ENCODE data around the gene MEN1. TPM values are rescaled to one million over a fixed set of nuclear protein-coding genes. Genes with fewer than 3 reads are reported as not detected.

The MEN1 gene
- polyA plus RNA-seq, 3 donors, result 9.4 to 26.2 (median 10.0) TPM

DNA sequence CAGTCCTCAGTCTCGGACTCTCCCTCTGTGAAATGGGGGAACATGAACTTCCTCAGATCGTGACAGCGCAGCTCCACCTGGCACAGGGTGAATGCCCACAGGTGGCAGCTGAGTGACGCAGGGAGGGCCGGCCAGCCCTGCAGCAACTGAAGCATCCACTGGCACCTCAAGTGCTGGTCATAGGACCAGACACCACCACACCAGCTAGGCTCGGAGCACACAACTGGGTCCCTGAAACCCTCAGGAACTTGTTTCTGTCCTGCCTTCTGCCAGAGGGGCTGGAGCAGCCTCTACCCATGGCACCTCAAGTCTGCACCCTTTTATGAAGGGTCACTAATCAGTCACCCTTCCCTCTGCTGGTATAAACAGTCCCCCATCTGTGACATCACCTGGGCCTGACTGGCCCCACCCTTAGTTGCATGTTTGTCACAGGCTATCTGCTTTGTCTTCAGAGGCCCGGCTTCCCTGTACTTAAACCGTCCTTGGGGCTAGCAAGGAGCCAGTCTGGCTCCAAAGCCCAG lies 41.5 kb upstream of the MEN1 start:
- Histone ChIP-seq H3K4me1 (ENCODE audit: control insufficient read depth in 1 of 2, insufficient read depth in 2 of 2, low read length in 2 of 2) (peaks cover 72 to 88% of the 10 kb centered on the region in 2 donors), H3K27ac (ENCODE audit: low read depth in 1 of 2, low read length in 2 of 2) (no peak overlapping the region), H3K4me2 (replicated peaks; ENCODE audit: extremely low read depth, low read length, poor library complexity, severe bottlenecking) (no peak overlapping the region), H2AFZ (ENCODE audit: insufficient read depth, low read depth, low read length, poor library complexity, severe bottlenecking) (no peak overlapping the region), H3K4me3 (replicated peaks in 1 of 3; ENCODE audit: low read depth in 2 of 3, low read length in 3 of 3) (no peak overlapping the region), H3K9ac (ENCODE audit: insufficient read depth, low read length, poor library complexity, severe bottlenecking) (no peak overlapping the region), H4K20me1 (ENCODE audit: insufficient read depth, low read length) (peaks cover 48% of the 10 kb centered on the region), H3K9me3 (replicated peaks in 1 of 2; ENCODE audit: control insufficient read depth in 1 of 2, insufficient read depth in 1 of 2, low read length in 2 of 2) (no peaks in the 10 kb centered on the region), H3K36me3 (replicated peaks in 1 of 2; ENCODE audit: control insufficient read depth in 1 of 2, insufficient read depth in 2 of 2, low read length in 2 of 2) (peaks cover 23 to 24% of the 10 kb centered on the region in 2 donors), H3K79me2 (ENCODE audit: insufficient read depth, low read length) (peaks cover 22% of the 10 kb centered on the region), H3K27me3 (ENCODE audit: control insufficient read depth in 2 of 2, insufficient read depth in 2 of 2, low read length in 2 of 2) (no peaks in the 10 kb centered on the region)
- 85% methylated on average over 8 of the region's 8 CpGs for WGBS (ENCODE audit: insufficient coverage)
- DNase-seq, result peak in 1 of 3 donors; percentile 50
- Mint-ChIP-seq H3K27ac (peak overlapping the region in 4 of 7 donors; percentile 27 to 83 (median 34)), H3K4me1 (peaks cover 85% of the 10 kb centered on the region), H3K36me3 (peaks cover 53 to 54% of the 10 kb centered on the region in 2 donors), H3K4me3 (peak overlapping the region in 1 of 2 donors; percentile 46), H3K27me3 (ENCODE audit: low read depth in 3 of 3) (peaks cover 0 to 12% (median 6%) of the 10 kb centered on the region in 3 donors), H3K9me3 (peaks cover 0 to 2% (median 0%) of the 10 kb centered on the region in 7 donors)
- TF ChIP-seq, protein P1, sequence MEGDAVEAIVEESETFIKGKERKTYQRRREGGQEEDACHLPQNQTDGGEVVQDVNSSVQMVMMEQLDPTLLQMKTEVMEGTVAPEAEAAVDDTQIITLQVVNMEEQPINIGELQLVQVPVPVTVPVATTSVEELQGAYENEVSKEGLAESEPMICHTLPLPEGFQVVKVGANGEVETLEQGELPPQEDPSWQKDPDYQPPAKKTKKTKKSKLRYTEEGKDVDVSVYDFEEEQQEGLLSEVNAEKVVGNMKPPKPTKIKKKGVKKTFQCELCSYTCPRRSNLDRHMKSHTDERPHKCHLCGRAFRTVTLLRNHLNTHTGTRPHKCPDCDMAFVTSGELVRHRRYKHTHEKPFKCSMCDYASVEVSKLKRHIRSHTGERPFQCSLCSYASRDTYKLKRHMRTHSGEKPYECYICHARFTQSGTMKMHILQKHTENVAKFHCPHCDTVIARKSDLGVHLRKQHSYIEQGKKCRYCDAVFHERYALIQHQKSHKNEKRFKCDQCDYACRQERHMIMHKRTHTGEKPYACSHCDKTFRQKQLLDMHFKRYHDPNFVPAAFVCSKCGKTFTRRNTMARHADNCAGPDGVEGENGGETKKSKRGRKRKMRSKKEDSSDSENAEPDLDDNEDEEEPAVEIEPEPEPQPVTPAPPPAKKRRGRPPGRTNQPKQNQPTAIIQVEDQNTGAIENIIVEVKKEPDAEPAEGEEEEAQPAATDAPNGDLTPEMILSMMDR (IDR thresholded peaks at IDR 0.05), result no peak
- intact Hi-C loops (cut with micrococcal nuclease), result no loop called here

DNA sequence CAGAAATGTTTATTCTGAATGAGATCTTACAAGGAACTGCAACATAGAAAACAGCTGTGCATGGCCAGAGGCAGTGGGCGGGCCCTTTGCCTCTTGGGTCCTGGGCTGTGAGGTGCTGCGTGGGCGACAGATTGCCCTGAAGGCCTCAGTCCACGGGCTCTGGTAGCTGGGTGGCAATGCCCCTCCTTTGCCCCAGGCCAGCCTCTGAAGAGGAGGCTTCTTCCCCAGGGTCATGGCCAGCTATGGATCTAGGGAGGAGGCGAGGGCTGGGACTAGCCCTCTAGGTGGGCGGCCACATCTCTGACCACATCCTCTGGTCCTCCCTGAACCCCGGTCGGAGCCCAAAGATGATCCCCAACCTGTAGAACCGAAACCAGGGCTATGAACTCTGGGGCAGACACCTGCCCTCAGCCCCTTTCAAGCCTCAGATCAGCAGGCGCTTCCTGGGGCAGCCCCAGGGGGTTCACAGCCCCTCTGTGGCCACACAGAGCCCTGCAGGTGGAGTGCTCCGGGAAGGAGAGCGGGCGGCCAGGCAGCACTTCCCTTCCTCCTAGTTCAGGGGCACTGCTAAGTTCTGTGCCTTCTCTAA lies 40.7 kb upstream of the MEN1 start:
- Histone ChIP-seq H3K4me1 (ENCODE audit: control insufficient read depth in 1 of 2, insufficient read depth in 2 of 2, low read length in 2 of 2) (peaks cover 64 to 80% of the 10 kb centered on the region in 2 donors), H3K4me2 (replicated peaks; ENCODE audit: extremely low read depth, low read length, poor library complexity, severe bottlenecking) (peak overlapping the region; percentile 5), H2AFZ (ENCODE audit: insufficient read depth, low read depth, low read length, poor library complexity, severe bottlenecking) (no peak overlapping the region), H3K27ac (ENCODE audit: low read depth in 1 of 2, low read length in 2 of 2) (no peak overlapping the region), H4K20me1 (ENCODE audit: insufficient read depth, low read length) (peaks cover 43% of the 10 kb centered on the region), H3K79me2 (ENCODE audit: insufficient read depth, low read length) (peaks cover 16% of the 10 kb centered on the region), H3K36me3 (replicated peaks in 1 of 2; ENCODE audit: control insufficient read depth in 1 of 2, insufficient read depth in 2 of 2, low read length in 2 of 2) (peaks cover 23 to 24% of the 10 kb centered on the region in 2 donors), H3K9ac (ENCODE audit: insufficient read depth, low read length, poor library complexity, severe bottlenecking) (peak overlapping the region; percentile 16), H3K4me3 (replicated peaks in 1 of 3; ENCODE audit: low read depth in 2 of 3, low read length in 3 of 3) (no peak overlapping the region), H3K9me3 (replicated peaks in 1 of 2; ENCODE audit: control insufficient read depth in 1 of 2, insufficient read depth in 1 of 2, low read length in 2 of 2) (no peaks in the 10 kb centered on the region), H3K27me3 (ENCODE audit: control insufficient read depth in 2 of 2, insufficient read depth in 2 of 2, low read length in 2 of 2) (no peaks in the 10 kb centered on the region)
- 46% methylated on average over 8 of the region's 13 CpGs for WGBS (ENCODE audit: insufficient coverage)
- H3K36me3 Mint-ChIP-seq, result peaks cover 46% of the 10 kb centered on the region in 2 donors
- peaks cover 0 to 2% (median 0%) of the 10 kb centered on the region in 7 donors for H3K9me3 Mint-ChIP-seq
- H3K27ac Mint-ChIP-seq, result peak overlapping the region in 3 of 7 donors; percentile 20 to 40 (median 21)
- peaks cover 77% of the 10 kb centered on the region for H3K4me1 Mint-ChIP-seq
- peak in 1 of 3 donors; percentile 54 for DNase-seq
- intact Hi-C loops (cut with micrococcal nuclease), result no loop called here
- TF ChIP-seq, protein P1 (IDR thresholded peaks at IDR 0.05), result no peak
- H3K4me3 Mint-ChIP-seq, result peak overlapping the region in 1 of 2 donors; percentile 46
- H3K27me3 Mint-ChIP-seq (ENCODE audit: low read depth in 3 of 3), result peaks cover 0 to 12% (median 6%) of the 10 kb centered on the region in 3 donors
